Endothelial cell of umbilical vein (primary cell): Measurements from ENCODE around the gene SHLD2. TPM values are rescaled to one million over a fixed set of nuclear protein-coding genes. Genes with fewer than 3 reads are reported as not detected.
"Not testable (repeated sequence)": the region's sequence is repeated elsewhere in the genome, so short reads cannot be mapped to it uniquely, and the experiment has no call there.

ENCODE experiments used
- BruUV-seq: library from RNA; stranded (reverse); fragments of 400-500 nt; replicated peaks from 2 replicates; lab custom pipeline; 2021; lab: Mats Ljungman, UMichigan
- CTCF ChIA-PET: fragments of 300-600, 350-600 bp; sonication (Branson Sonifier 250); formaldehyde crosslinking; loops from one replicate; lab custom pipeline; 2021; ENCODE audit warnings: antibody characterized with exemption, inconsistent platforms; lab: Charles Lee
- POLR2A ChIA-PET: fragments of 300-600, 350-600 bp; sonication (Branson Sonifier 250); formaldehyde crosslinking; loops from one replicate; lab custom pipeline; 2021; ENCODE audit warnings: antibody characterized with exemption, inconsistent platforms; lab: Charles Lee
- DNase-seq: peaks from one replicate; pipeline ENCODE4 v3.0.0-alpha.2; 2011; ENCODE audit warnings: low read depth, low spot score
- FAIRE-seq: peaks from 2 replicates; lab custom pipeline; 2011; peaks lifted over from hg19 to GRCh38; lab: Jason Lieb, UNC
- H2AFZ ChIP-seq: 2 replicates; pipeline ENCODE4 v1.6.0; 2012; ENCODE audit warnings: low read depth, low read length, control low read depth, inconsistent platforms
- H3K27ac ChIP-seq: 2 replicates; pipeline ENCODE4 v1.5.1; 2011; ENCODE audit warnings: low read depth, mild to moderate bottlenecking, control low read depth, low read length, moderate library complexity; ENCODE audit not compliant: insufficient read depth
- H3K27me3 ChIP-seq, 2 experiments: 2 replicates each; pipeline versions ENCODE4 v1.6.0 to v1.6.1; 2011; ENCODE audit warnings: low read length in 2 of 2, mixed read lengths in 1 of 2; ENCODE audit not compliant: control insufficient read depth in 2 of 2, insufficient read depth in 2 of 2
- H3K36me3 ChIP-seq, 2 experiments: 2 replicates in 1 of 2; 3 replicates in 1 of 2; pipeline ENCODE4 v1.5.1; 2011; ENCODE audit warnings: low read length in 2 of 2, mild to moderate bottlenecking in 1 of 2, moderate library complexity in 1 of 2; ENCODE audit not compliant: control insufficient read depth in 2 of 2, insufficient read depth in 2 of 2; ENCODE audit errors: extremely low read depth in 1 of 2
- H3K4me1 ChIP-seq: 3 replicates; pipeline ENCODE4 v1.5.1; 2011; ENCODE audit warnings: mild to moderate bottlenecking, low read length; ENCODE audit not compliant: control insufficient read depth, insufficient read depth; ENCODE audit errors: extremely low read depth
- H3K4me2 ChIP-seq: 2 replicates; pipeline ENCODE4 v1.6.1; 2011; ENCODE audit warnings: low read length, control low read depth, mixed read lengths; ENCODE audit not compliant: insufficient read depth
- H3K4me3 ChIP-seq, 3 experiments: fragments of 200-600 bp in 1 of 3; sonication (generic), shearing (Covaris generic) in 1 of 3; replicated peaks in 1 of 3; 2 replicates each; pipeline ENCODE4 v1.5.1; 2011 to 2016; ENCODE audit warnings: control low read depth in 3 of 3, low read length in 3 of 3, mild to moderate bottlenecking in 2 of 3, inconsistent platforms in 1 of 3, low read depth in 1 of 3, moderate library complexity in 1 of 3; ENCODE audit not compliant: insufficient read depth in 1 of 3
- H3K79me2 ChIP-seq: 2 replicates; pipeline ENCODE4 v1.6.0; 2012; ENCODE audit warnings: low read length, inconsistent platforms; ENCODE audit not compliant: control insufficient read depth, insufficient read depth
- H3K9ac ChIP-seq: replicated peaks from 2 replicates; pipeline ENCODE3; 2011; ENCODE audit warnings: low read length, control low read depth; ENCODE audit not compliant: insufficient read depth; ENCODE audit errors: extremely low read depth
- H3K9me1 ChIP-seq: replicated peaks from 3 replicates; pipeline ENCODE4 v1.6.0; 2011; ENCODE audit warnings: mild to moderate bottlenecking, low read length; ENCODE audit not compliant: control insufficient read depth, insufficient read depth; ENCODE audit errors: extremely low read depth
- H3K9me3 ChIP-seq: replicated peaks from 2 replicates; pipeline ENCODE4 v1.5.1; 2012; ENCODE audit warnings: low read length, inconsistent platforms; ENCODE audit not compliant: control insufficient read depth, insufficient read depth
- H4K20me1 ChIP-seq: replicated peaks from 2 replicates; pipeline ENCODE3; 2011; ENCODE audit warnings: mild to moderate bottlenecking, low read length; ENCODE audit not compliant: control insufficient read depth, insufficient read depth; ENCODE audit errors: extremely low read depth
- dilution Hi-C: fragments of 300-500 bp; cut with MboI; formaldehyde crosslinking; loops from one replicate; pipeline ENCODE4 v1.15.0; 2019; ENCODE audit warnings: low sequenced_read_pairs; ENCODE audit not compliant: extremely low pct_ligation_motif_present
- intact Hi-C: fragments of 100-400 bp; cut with micrococcal nuclease; formaldehyde crosslinking; loops from one replicate; pipeline ENCODE4 v1.10.0; 2022
- polyA plus RNA-seq, 4 experiments: library from polyadenylated mRNA; depleted of rRNA in 3 of 4; stranded (reverse) in 3 of 4; unstranded in 1 of 4; fragments of >200 nt; gene quantifications; 2 replicates each; pipeline versions ENCODE4 v1.2.1 to v1.2.3, GENCODE V29; 2011 to 2012; ENCODE audit warnings: missing spikeins in 1 of 4
- total RNA-seq: library from RNA; stranded (reverse); gene quantifications from 2 replicates; pipeline ENCODE4 v1.2.3, GENCODE V29; 2021

Gene SHLD2
- total and polyA plus RNA-seq, 2 donors (not counting 3 experiments of a cell fraction or from before 2014, with no cell fraction given), result 6.1 to 22.4 TPM

DNA sequence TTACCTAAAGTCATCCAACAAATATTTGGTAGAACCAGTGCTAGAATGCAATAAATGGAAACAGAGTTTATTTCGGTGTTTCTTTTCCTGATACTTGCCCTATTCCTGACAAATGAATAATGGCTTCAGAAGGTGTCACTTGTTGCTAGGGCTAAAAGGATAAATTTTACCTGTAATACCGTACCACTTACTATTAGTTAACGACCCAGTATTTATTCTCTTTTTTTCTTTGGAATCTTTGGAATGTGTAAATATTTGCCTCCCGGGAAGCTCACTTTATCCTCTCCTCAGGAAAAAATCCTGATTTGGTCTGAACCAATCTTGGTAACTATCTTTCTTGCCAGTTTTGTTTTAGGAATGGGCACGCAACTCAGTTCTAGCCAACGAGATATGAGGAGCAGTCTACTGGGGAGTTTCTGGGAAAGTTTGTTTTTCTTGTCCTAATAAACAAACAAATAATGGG lies 144.4 kb downstream of the SHLD2 start:
- H3K4me3 ChIP-seq, POLR2A ChIA-PET, H3K79me2 ChIP-seq, FAIRE-seq, BruUV-seq, H3K27me3 ChIP-seq, H3K4me2 ChIP-seq, H3K9ac ChIP-seq, H3K9me3 ChIP-seq, H2AFZ ChIP-seq, H3K9me1 ChIP-seq, dilution Hi-C loops, H3K4me1 ChIP-seq, intact Hi-C loops, DNase-seq, H3K27ac ChIP-seq, H3K36me3 ChIP-seq, CTCF ChIA-PET, H4K20me1 ChIP-seq: not testable (repeated sequence)

Other genes starting within 250 kb of the SHLD2 start
- 169 TPM in 2 replicates for gene MMRN2, start 137.6 kb upstream of the SHLD2 start, total RNA-seq
- 143 and 154 TPM in 2 replicates for gene MMRN2, start 137.6 kb upstream of the SHLD2 start, polyA plus RNA-seq
- gene SNCG, start 136.6 kb upstream of the SHLD2 start, total RNA-seq, result 30.5 and 31.4 TPM in 2 replicates
- 50.6 and 60.8 TPM in 2 replicates for gene SNCG, start 136.6 kb upstream of the SHLD2 start, polyA plus RNA-seq
- gene ADIRF, start 126.7 kb upstream of the SHLD2 start, total RNA-seq, result 2.8 and 4.4 TPM in 2 replicates
- 3.7 and 10.9 TPM in 2 replicates for gene ADIRF, start 126.7 kb upstream of the SHLD2 start, polyA plus RNA-seq
- not detected in 2 replicates for gene FAM25A, start 74.9 kb upstream of the SHLD2 start, total RNA-seq
- gene FAM25A, start 74.9 kb upstream of the SHLD2 start, polyA plus RNA-seq, result not detected in 2 replicates
- gene GLUD1, start 363 bp upstream of the SHLD2 start, total RNA-seq, result 86.6 and 94.7 TPM in 2 replicates
- gene GLUD1, start 363 bp upstream of the SHLD2 start, polyA plus RNA-seq, result 34.1 and 41.9 TPM in 2 replicates
- 0.14 and 0.73 TPM in 2 replicates for gene NUTM2A, start 130.2 kb downstream of the SHLD2 start, total RNA-seq
- 0.36 and 0.75 TPM in 2 replicates for gene NUTM2A, start 130.2 kb downstream of the SHLD2 start, polyA plus RNA-seq